Measurements from ENCODE around the gene TBXA2R. TPM values are rescaled to one million over a fixed set of nuclear protein-coding genes. Genes with fewer than 3 reads are reported as not detected.

TBXA2R gene
- total RNA-seq, 1 experiment from 2014 or later = 1.3 TPM

DNA sequence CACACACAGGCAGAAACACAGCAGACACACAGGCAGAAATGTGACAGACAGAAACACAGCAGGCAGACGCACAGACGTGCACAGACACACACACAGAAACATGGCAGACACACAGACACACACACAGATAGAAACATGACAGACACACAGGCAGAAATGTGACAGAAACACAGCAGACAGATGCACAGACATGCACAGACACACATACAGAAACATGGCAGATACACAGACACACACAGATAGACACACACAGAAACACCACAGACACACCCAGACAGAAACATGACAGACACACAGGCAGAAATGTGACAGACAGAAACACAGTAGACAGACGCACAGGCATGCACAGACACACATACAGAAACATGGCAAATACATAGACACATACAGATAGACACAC lies 1.3 kb downstream of the TBXA2R start (continued):
- TF ChIP-seq, protein P1, sequence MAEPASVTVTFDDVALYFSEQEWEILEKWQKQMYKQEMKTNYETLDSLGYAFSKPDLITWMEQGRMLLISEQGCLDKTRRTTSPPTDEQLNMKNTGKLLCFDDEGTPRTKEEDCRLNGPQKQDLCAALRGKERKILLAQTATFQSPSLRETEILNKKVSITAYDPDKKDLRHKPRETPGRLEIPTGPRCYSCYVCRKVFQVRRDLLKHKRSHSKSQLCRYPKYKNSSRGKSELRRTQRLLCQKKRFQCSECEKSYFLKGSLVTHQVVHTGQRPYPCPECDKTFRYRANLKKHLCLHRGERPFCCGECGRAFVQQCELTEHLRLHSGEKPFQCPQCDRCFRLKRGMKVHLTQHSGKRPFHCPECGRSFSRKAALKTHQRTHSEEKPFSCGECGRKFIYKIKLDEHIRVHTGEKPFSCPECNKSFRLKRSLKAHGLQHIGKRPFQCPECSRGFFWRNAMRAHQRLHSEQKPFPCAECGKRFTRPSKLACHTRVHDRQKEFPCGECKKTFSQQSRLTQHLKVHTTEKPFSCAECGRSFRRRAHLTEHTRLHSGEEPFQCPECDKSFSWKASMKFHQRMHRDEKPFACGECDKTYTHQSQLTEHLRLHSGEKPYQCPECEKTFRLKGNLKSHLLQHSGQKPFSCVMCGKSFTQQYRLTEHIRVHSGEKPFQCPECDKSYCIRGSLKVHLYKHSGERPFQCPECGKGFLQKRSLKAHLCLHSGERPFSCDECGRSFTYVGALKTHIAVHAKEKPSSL (CRISPR knock-in tag; conservative IDR thresholded peaks at IDR 0.05) = no peak
- TF ChIP-seq TEAD4 (CRISPR knock-in tag; IDR thresholded peaks at IDR 0.05) (no peak), OVOL2 (CRISPR knock-in tag; IDR thresholded peaks at IDR 0.05; ENCODE audit: borderline replicate concordance) (no peak), SP1 (CRISPR knock-in tag; conservative IDR thresholded peaks at IDR 0.05) (no peak)
- TF ChIP-seq, protein P2, sequence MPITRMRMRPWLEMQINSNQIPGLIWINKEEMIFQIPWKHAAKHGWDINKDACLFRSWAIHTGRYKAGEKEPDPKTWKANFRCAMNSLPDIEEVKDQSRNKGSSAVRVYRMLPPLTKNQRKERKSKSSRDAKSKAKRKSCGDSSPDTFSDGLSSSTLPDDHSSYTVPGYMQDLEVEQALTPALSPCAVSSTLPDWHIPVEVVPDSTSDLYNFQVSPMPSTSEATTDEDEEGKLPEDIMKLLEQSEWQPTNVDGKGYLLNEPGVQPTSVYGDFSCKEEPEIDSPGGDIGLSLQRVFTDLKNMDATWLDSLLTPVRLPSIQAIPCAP (CRISPR knock-in tag; IDR thresholded peaks at IDR 0.05) = no peak
- TF ChIP-seq, protein P3, sequence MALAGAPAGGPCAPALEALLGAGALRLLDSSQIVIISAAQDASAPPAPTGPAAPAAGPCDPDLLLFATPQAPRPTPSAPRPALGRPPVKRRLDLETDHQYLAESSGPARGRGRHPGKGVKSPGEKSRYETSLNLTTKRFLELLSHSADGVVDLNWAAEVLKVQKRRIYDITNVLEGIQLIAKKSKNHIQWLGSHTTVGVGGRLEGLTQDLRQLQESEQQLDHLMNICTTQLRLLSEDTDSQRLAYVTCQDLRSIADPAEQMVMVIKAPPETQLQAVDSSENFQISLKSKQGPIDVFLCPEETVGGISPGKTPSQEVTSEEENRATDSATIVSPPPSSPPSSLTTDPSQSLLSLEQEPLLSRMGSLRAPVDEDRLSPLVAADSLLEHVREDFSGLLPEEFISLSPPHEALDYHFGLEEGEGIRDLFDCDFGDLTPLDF (CRISPR knock-in tag; IDR thresholded peaks at IDR 0.05) = no peak

DNA sequence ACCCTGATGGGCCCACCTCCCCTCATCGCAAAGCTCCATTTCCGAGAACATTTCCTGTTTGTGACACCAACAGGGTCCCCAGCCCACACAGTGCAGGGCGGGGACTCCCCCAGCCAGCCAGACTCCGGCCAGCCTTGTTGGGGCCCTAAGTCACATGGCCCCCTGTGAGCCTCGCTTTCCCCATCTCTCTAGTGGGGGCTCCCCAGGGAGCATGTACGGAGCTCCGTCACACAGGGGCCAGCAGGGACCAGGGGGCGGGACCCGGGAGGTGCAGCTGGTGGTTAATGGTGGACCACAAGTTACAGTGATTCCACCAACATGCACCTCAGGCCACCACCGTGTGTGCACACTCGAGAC lies 1.7 kb downstream of the TBXA2R start:
- Mint-ChIP-seq H3K4me1 (peaks cover 11% of the 10 kb centered on the region), H3K4me3 (no peak overlapping the region), H3K36me3 (no peaks in the 10 kb centered on the region), H3K27ac (no peak overlapping the region), H3K9me3 (no peaks in the 10 kb centered on the region), H3K27me3 (ENCODE audit: low read depth) (no peaks in the 10 kb centered on the region)
- no peak for DNase-seq (ENCODE audit: low spot score)
- ChIA-PET CTCF (interaction anchor here (1.0 kb wide), 1 partner anchor 19 kb away, joined by 3 read pairs; the partner anchor contains the start of gene GIPC3), POLR2A (no interaction called here)
- no peak for ATAC-seq
- TF ChIP-seq, protein P3 (CRISPR knock-in tag; IDR thresholded peaks at IDR 0.05) = no peak
- TF ChIP-seq OVOL2 (CRISPR knock-in tag; IDR thresholded peaks at IDR 0.05; ENCODE audit: borderline replicate concordance) = no peak
- TF ChIP-seq TP53 (CRISPR knock-in tag; IDR thresholded peaks at IDR 0.05) = no peak
- TF ChIP-seq, protein P4, sequence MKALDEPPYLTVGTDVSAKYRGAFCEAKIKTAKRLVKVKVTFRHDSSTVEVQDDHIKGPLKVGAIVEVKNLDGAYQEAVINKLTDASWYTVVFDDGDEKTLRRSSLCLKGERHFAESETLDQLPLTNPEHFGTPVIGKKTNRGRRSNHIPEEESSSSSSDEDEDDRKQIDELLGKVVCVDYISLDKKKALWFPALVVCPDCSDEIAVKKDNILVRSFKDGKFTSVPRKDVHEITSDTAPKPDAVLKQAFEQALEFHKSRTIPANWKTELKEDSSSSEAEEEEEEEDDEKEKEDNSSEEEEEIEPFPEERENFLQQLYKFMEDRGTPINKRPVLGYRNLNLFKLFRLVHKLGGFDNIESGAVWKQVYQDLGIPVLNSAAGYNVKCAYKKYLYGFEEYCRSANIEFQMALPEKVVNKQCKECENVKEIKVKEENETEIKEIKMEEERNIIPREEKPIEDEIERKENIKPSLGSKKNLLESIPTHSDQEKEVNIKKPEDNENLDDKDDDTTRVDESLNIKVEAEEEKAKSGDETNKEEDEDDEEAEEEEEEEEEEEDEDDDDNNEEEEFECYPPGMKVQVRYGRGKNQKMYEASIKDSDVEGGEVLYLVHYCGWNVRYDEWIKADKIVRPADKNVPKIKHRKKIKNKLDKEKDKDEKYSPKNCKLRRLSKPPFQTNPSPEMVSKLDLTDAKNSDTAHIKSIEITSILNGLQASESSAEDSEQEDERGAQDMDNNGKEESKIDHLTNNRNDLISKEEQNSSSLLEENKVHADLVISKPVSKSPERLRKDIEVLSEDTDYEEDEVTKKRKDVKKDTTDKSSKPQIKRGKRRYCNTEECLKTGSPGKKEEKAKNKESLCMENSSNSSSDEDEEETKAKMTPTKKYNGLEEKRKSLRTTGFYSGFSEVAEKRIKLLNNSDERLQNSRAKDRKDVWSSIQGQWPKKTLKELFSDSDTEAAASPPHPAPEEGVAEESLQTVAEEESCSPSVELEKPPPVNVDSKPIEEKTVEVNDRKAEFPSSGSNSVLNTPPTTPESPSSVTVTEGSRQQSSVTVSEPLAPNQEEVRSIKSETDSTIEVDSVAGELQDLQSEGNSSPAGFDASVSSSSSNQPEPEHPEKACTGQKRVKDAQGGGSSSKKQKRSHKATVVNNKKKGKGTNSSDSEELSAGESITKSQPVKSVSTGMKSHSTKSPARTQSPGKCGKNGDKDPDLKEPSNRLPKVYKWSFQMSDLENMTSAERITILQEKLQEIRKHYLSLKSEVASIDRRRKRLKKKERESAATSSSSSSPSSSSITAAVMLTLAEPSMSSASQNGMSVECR (CRISPR knock-in tag; IDR thresholded peaks at IDR 0.05; ENCODE audit: borderline replicate concordance) = no peak
- TF ChIP-seq ZNF416 (CRISPR knock-in tag; IDR thresholded peaks at IDR 0.05) = no peak
- no peak for TF ChIP-seq IRF2 (CRISPR knock-in tag; IDR thresholded peaks at IDR 0.05; ENCODE audit: borderline replicate concordance, low read depth)
- TF ChIP-seq, protein P5, sequence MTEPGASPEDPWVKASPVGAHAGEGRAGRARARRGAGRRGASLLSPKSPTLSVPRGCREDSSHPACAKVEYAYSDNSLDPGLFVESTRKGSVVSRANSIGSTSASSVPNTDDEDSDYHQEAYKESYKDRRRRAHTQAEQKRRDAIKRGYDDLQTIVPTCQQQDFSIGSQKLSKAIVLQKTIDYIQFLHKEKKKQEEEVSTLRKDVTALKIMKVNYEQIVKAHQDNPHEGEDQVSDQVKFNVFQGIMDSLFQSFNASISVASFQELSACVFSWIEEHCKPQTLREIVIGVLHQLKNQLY (CRISPR knock-in tag; IDR thresholded peaks at IDR 0.05) = no peak
- no peak for TF ChIP-seq TEAD4 (CRISPR knock-in tag; IDR thresholded peaks at IDR 0.05)
- TF ChIP-seq, protein P6, sequence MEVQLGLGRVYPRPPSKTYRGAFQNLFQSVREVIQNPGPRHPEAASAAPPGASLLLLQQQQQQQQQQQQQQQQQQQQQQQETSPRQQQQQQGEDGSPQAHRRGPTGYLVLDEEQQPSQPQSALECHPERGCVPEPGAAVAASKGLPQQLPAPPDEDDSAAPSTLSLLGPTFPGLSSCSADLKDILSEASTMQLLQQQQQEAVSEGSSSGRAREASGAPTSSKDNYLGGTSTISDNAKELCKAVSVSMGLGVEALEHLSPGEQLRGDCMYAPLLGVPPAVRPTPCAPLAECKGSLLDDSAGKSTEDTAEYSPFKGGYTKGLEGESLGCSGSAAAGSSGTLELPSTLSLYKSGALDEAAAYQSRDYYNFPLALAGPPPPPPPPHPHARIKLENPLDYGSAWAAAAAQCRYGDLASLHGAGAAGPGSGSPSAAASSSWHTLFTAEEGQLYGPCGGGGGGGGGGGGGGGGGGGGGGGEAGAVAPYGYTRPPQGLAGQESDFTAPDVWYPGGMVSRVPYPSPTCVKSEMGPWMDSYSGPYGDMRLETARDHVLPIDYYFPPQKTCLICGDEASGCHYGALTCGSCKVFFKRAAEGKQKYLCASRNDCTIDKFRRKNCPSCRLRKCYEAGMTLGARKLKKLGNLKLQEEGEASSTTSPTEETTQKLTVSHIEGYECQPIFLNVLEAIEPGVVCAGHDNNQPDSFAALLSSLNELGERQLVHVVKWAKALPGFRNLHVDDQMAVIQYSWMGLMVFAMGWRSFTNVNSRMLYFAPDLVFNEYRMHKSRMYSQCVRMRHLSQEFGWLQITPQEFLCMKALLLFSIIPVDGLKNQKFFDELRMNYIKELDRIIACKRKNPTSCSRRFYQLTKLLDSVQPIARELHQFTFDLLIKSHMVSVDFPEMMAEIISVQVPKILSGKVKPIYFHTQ (CRISPR knock-in tag; IDR thresholded peaks at IDR 0.05) = no peak
- TF ChIP-seq, protein P7, sequence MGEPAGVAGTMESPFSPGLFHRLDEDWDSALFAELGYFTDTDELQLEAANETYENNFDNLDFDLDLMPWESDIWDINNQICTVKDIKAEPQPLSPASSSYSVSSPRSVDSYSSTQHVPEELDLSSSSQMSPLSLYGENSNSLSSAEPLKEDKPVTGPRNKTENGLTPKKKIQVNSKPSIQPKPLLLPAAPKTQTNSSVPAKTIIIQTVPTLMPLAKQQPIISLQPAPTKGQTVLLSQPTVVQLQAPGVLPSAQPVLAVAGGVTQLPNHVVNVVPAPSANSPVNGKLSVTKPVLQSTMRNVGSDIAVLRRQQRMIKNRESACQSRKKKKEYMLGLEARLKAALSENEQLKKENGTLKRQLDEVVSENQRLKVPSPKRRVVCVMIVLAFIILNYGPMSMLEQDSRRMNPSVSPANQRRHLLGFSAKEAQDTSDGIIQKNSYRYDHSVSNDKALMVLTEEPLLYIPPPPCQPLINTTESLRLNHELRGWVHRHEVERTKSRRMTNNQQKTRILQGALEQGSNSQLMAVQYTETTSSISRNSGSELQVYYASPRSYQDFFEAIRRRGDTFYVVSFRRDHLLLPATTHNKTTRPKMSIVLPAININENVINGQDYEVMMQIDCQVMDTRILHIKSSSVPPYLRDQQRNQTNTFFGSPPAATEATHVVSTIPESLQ (CRISPR knock-in tag; IDR thresholded peaks at IDR 0.05) = no peak
- TF ChIP-seq, protein P8, sequence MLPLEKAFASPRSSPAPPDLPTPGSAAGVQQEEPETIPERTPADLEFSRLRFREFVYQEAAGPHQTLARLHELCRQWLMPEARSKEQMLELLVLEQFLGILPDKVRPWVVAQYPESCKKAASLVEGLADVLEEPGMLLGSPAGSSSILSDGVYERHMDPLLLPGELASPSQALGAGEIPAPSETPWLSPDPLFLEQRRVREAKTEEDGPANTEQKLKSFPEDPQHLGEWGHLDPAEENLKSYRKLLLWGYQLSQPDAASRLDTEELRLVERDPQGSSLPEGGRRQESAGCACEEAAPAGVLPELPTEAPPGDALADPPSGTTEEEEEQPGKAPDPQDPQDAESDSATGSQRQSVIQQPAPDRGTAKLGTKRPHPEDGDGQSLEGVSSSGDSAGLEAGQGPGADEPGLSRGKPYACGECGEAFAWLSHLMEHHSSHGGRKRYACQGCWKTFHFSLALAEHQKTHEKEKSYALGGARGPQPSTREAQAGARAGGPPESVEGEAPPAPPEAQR (CRISPR knock-in tag; IDR thresholded peaks at IDR 0.05) = no peak
- TF ChIP-seq RORB (CRISPR knock-in tag; IDR thresholded peaks at IDR 0.05) = no peak
- no peak for TF ChIP-seq NFE2L1 (CRISPR knock-in tag; IDR thresholded peaks at IDR 0.05)
- TF ChIP-seq, protein P9, sequence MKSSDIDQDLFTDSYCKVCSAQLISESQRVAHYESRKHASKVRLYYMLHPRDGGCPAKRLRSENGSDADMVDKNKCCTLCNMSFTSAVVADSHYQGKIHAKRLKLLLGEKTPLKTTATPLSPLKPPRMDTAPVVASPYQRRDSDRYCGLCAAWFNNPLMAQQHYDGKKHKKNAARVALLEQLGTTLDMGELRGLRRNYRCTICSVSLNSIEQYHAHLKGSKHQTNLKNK (CRISPR knock-in tag; IDR thresholded peaks at IDR 0.05) = no peak
